Endothelial cell of umbilical vein (primary cell): ENCODE measurements around the gene ZNF705A. TPM values are rescaled to one million over a fixed set of nuclear protein-coding genes. Genes with fewer than 3 reads are reported as not detected.
"Not testable (repeated sequence)": the region's sequence is repeated elsewhere in the genome, so short reads cannot be mapped to it uniquely, and the experiment has no call there.

Source experiments
- BruUV-seq: library from RNA; stranded (reverse); fragments of 400-500 nt; replicated peaks from 2 replicates; lab custom pipeline; 2021; lab: Mats Ljungman, UMichigan
- CTCF ChIA-PET: fragments of 300-600, 350-600 bp; sonication (Branson Sonifier 250); formaldehyde crosslinking; loops from one replicate; lab custom pipeline; 2021; ENCODE audit warnings: antibody characterized with exemption, inconsistent platforms; lab: Charles Lee
- POLR2A ChIA-PET: fragments of 300-600, 350-600 bp; sonication (Branson Sonifier 250); formaldehyde crosslinking; loops from one replicate; lab custom pipeline; 2021; ENCODE audit warnings: antibody characterized with exemption, inconsistent platforms; lab: Charles Lee
- DNase-seq: peaks from one replicate; pipeline ENCODE4 v3.0.0-alpha.2; 2011; ENCODE audit warnings: low read depth, low spot score
- FAIRE-seq: peaks from 2 replicates; lab custom pipeline; 2011; peaks lifted over from hg19 to GRCh38; lab: Jason Lieb, UNC
- H2AFZ ChIP-seq: 2 replicates; pipeline ENCODE4 v1.6.0; 2012; ENCODE audit warnings: low read depth, low read length, control low read depth, inconsistent platforms
- H3K27ac ChIP-seq: 2 replicates; pipeline ENCODE4 v1.5.1; 2011; ENCODE audit warnings: low read depth, mild to moderate bottlenecking, control low read depth, low read length, moderate library complexity; ENCODE audit not compliant: insufficient read depth
- H3K27me3 ChIP-seq, 2 experiments: 2 replicates each; pipeline versions ENCODE4 v1.6.0 to v1.6.1; 2011; ENCODE audit warnings: low read length in 2 of 2, mixed read lengths in 1 of 2; ENCODE audit not compliant: control insufficient read depth in 2 of 2, insufficient read depth in 2 of 2
- H3K36me3 ChIP-seq, 2 experiments: 2 replicates in 1 of 2; 3 replicates in 1 of 2; pipeline ENCODE4 v1.5.1; 2011; ENCODE audit warnings: low read length in 2 of 2, mild to moderate bottlenecking in 1 of 2, moderate library complexity in 1 of 2; ENCODE audit not compliant: control insufficient read depth in 2 of 2, insufficient read depth in 2 of 2; ENCODE audit errors: extremely low read depth in 1 of 2
- H3K4me1 ChIP-seq: 3 replicates; pipeline ENCODE4 v1.5.1; 2011; ENCODE audit warnings: mild to moderate bottlenecking, low read length; ENCODE audit not compliant: control insufficient read depth, insufficient read depth; ENCODE audit errors: extremely low read depth
- H3K4me2 ChIP-seq: 2 replicates; pipeline ENCODE4 v1.6.1; 2011; ENCODE audit warnings: low read length, control low read depth, mixed read lengths; ENCODE audit not compliant: insufficient read depth
- H3K4me3 ChIP-seq, 3 experiments: fragments of 200-600 bp in 1 of 3; sonication (generic), shearing (Covaris generic) in 1 of 3; replicated peaks in 1 of 3; 2 replicates each; pipeline ENCODE4 v1.5.1; 2011 to 2016; ENCODE audit warnings: control low read depth in 3 of 3, low read length in 3 of 3, mild to moderate bottlenecking in 2 of 3, inconsistent platforms in 1 of 3, low read depth in 1 of 3, moderate library complexity in 1 of 3; ENCODE audit not compliant: insufficient read depth in 1 of 3
- H3K79me2 ChIP-seq: 2 replicates; pipeline ENCODE4 v1.6.0; 2012; ENCODE audit warnings: low read length, inconsistent platforms; ENCODE audit not compliant: control insufficient read depth, insufficient read depth
- H3K9ac ChIP-seq: replicated peaks from 2 replicates; pipeline ENCODE3; 2011; ENCODE audit warnings: low read length, control low read depth; ENCODE audit not compliant: insufficient read depth; ENCODE audit errors: extremely low read depth
- H3K9me1 ChIP-seq: replicated peaks from 3 replicates; pipeline ENCODE4 v1.6.0; 2011; ENCODE audit warnings: mild to moderate bottlenecking, low read length; ENCODE audit not compliant: control insufficient read depth, insufficient read depth; ENCODE audit errors: extremely low read depth
- H3K9me3 ChIP-seq: replicated peaks from 2 replicates; pipeline ENCODE4 v1.5.1; 2012; ENCODE audit warnings: low read length, inconsistent platforms; ENCODE audit not compliant: control insufficient read depth, insufficient read depth
- H4K20me1 ChIP-seq: replicated peaks from 2 replicates; pipeline ENCODE3; 2011; ENCODE audit warnings: mild to moderate bottlenecking, low read length; ENCODE audit not compliant: control insufficient read depth, insufficient read depth; ENCODE audit errors: extremely low read depth
- EZH2 ChIP-seq: IDR thresholded peaks from 2 replicates; pipeline ENCODE4 v1.6.1; 2012; ENCODE audit warnings: borderline replicate concordance, low read depth, mild to moderate bottlenecking, moderate library complexity, low read length, inconsistent platforms; ENCODE audit not compliant: severe bottlenecking
- FOS ChIP-seq: IDR thresholded peaks from 2 replicates; pipeline ENCODE4 v1.6.1; 2011; ENCODE audit warnings: mild to moderate bottlenecking, low read length, moderate library complexity, borderline replicate concordance; ENCODE audit not compliant: insufficient read depth
- GATA2 ChIP-seq: IDR thresholded peaks from 2 replicates; pipeline ENCODE4 v1.7.0; 2011; ENCODE audit warnings: low read depth, mild to moderate bottlenecking, moderate library complexity, mixed read lengths, low read length; ENCODE audit not compliant: insufficient read length, insufficient read depth
- JUN ChIP-seq: IDR thresholded peaks from 2 replicates; pipeline ENCODE4 v1.6.1; 2011; ENCODE audit warnings: borderline replicate concordance, low read depth; ENCODE audit not compliant: insufficient read length, insufficient read depth
- MYC ChIP-seq: IDR thresholded peaks from one replicate; pipeline ENCODE4 v1.6.1; 2011; ENCODE audit warnings: mild to moderate bottlenecking, low read depth, low read length
- POLR2AphosphoS5 ChIP-seq: IDR thresholded peaks from 2 replicates; pipeline ENCODE4 v1.6.1; 2012; ENCODE audit warnings: low read depth, mild to moderate bottlenecking, control low read depth, low read length, moderate library complexity; ENCODE audit not compliant: insufficient read depth
- dilution Hi-C: fragments of 300-500 bp; cut with MboI; formaldehyde crosslinking; loops from one replicate; pipeline ENCODE4 v1.15.0; 2019; ENCODE audit warnings: low sequenced_read_pairs; ENCODE audit not compliant: extremely low pct_ligation_motif_present
- intact Hi-C: fragments of 100-400 bp; cut with micrococcal nuclease; formaldehyde crosslinking; loops from one replicate; pipeline ENCODE4 v1.10.0; 2022
- polyA plus RNA-seq, 4 experiments: library from polyadenylated mRNA; depleted of rRNA in 3 of 4; stranded (reverse) in 3 of 4; unstranded in 1 of 4; fragments of >200 nt; gene quantifications; 2 replicates each; pipeline versions ENCODE4 v1.2.1 to v1.2.3, GENCODE V29; 2011 to 2012; ENCODE audit warnings: missing spikeins in 1 of 4
- total RNA-seq: library from RNA; stranded (reverse); gene quantifications from 2 replicates; pipeline ENCODE4 v1.2.3, GENCODE V29; 2021
- TF ChIP-seq, protein P1 (sequence below): IDR thresholded peaks from 2 replicates; pipeline ENCODE4 v1.6.1; 2011; ENCODE audit not compliant: insufficient read depth, insufficient read length
- TF ChIP-seq, protein P2 (sequence below), 2 donors: IDR thresholded peaks; 1 replicate in 1 of 2; 2 replicates in 1 of 2; pipeline ENCODE4 v1.5.1; 2011; ENCODE audit warnings: low read length in 2 of 2, mild to moderate bottlenecking in 2 of 2, moderate library complexity in 2 of 2, control low read depth in 1 of 2, inconsistent platforms in 1 of 2, low read depth in 1 of 2; ENCODE audit not compliant: insufficient read depth in 1 of 2; ENCODE audit errors: extremely low read depth in 1 of 2

The ZNF705A gene
- total and polyA plus RNA-seq, 2 donors (not counting 3 experiments of a cell fraction or from before 2014, with no cell fraction given), result not detected

DNA sequence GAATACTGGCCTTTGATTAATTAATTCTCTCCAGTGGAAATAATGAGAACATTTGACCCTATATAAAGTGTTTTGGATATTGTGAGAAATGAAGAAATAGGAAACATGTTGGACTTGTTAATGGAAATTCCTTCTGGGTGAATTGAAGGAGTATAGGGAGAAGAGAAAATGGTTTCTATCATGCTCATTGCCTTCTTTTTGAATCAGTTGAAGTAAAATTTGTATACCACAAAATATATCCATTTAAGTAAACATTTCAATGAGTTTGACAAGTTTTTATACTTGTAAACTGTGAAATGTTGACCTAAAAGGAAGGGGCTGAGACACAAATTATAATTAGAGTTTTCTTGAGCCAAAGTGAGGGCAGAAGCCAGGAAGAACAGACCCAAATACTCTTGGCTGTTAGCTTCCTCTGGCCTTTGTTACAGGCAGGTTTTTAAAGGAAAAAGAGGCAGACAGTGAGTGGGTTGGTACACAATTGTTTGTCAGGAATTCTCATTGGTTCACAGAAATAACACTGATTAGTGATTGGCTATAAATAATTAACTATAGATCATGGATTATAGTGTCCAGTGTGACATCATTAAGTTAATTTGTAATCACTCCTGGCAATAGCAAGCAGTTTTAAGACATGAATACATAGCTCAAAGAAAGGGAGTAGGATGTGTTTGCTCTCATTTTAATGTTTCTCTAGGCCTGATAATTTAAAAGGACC is 826 bp downstream of the ZNF705A start:
- H3K27ac ChIP-seq, result peak overlapping the region; percentile 90
- POLR2A ChIA-PET, result no interaction called here
- H3K9ac ChIP-seq, result peak overlapping the region; percentile 48
- H2AFZ ChIP-seq, result peak overlapping the region; percentile 33
- peaks cover 23% of the 10 kb centered on the region for H3K4me1 ChIP-seq
- H3K4me2 ChIP-seq, result peak overlapping the region; percentile 47
- no peak for TF ChIP-seq EZH2
- TF ChIP-seq, protein P1, sequence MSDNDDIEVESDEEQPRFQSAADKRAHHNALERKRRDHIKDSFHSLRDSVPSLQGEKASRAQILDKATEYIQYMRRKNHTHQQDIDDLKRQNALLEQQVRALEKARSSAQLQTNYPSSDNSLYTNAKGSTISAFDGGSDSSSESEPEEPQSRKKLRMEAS, result no peak
- TF ChIP-seq, protein P2, sequence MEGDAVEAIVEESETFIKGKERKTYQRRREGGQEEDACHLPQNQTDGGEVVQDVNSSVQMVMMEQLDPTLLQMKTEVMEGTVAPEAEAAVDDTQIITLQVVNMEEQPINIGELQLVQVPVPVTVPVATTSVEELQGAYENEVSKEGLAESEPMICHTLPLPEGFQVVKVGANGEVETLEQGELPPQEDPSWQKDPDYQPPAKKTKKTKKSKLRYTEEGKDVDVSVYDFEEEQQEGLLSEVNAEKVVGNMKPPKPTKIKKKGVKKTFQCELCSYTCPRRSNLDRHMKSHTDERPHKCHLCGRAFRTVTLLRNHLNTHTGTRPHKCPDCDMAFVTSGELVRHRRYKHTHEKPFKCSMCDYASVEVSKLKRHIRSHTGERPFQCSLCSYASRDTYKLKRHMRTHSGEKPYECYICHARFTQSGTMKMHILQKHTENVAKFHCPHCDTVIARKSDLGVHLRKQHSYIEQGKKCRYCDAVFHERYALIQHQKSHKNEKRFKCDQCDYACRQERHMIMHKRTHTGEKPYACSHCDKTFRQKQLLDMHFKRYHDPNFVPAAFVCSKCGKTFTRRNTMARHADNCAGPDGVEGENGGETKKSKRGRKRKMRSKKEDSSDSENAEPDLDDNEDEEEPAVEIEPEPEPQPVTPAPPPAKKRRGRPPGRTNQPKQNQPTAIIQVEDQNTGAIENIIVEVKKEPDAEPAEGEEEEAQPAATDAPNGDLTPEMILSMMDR (IDR thresholded peaks at IDR 0.05; ENCODE audit: extremely low read depth in 1 of 2, insufficient read depth in 1 of 2, low read depth in 1 of 2, low read length in 2 of 2), result no peak
- no peak for TF ChIP-seq FOS
- no peak for TF ChIP-seq GATA2
- no peak for TF ChIP-seq MYC
- no peak for TF ChIP-seq POLR2AphosphoS5
- no peak for TF ChIP-seq JUN
- no peak overlapping the region for H3K4me3 ChIP-seq
- FAIRE-seq (no peak), DNase-seq (peak; percentile 52)
- CTCF ChIA-PET, result interaction anchor here (0.6 to 1.5 kb wide), 3 partner anchors 12 to 49 kb away, joined by 3 to 5 read pairs (median 3); no protein-coding TSS in a partner anchor
- H3K9me3 ChIP-seq, result no peaks in the 10 kb centered on the region
- no peaks in the 10 kb centered on the region for H3K9me1 ChIP-seq
- no peaks in the 10 kb centered on the region for H3K79me2 ChIP-seq
- no peaks in the 10 kb centered on the region for H3K36me3 ChIP-seq
- no peaks in the 10 kb centered on the region for H3K27me3 ChIP-seq
- dilution Hi-C loops (no loop called here), intact Hi-C loops (no loop called here)
- BruUV-seq, result no TSS peak
- H4K20me1 ChIP-seq, result no peaks in the 10 kb centered on the region

- DNase-seq, H3K4me3 ChIP-seq, POLR2A ChIA-PET, H3K79me2 ChIP-seq, H3K9ac ChIP-seq, H3K9me3 ChIP-seq, intact Hi-C loops, H4K20me1 ChIP-seq, BruUV-seq, H3K4me1 ChIP-seq, H3K27ac ChIP-seq, H3K27me3 ChIP-seq, H2AFZ ChIP-seq, H3K9me1 ChIP-seq, dilution Hi-C loops, FAIRE-seq, H3K36me3 ChIP-seq, CTCF ChIA-PET, H3K4me2 ChIP-seq: not testable (repeated sequence)
Observed at GRCh38 chr12:8172911-8173310, 16.1 kb downstream of the ZNF705A start.
